ENCODE data around the gene FOXO1.

GRCh38 chr13:40613192-40613818 is 53.1 kb downstream of the FOXO1 start:
- TF ChIP-seq, protein P1, sequence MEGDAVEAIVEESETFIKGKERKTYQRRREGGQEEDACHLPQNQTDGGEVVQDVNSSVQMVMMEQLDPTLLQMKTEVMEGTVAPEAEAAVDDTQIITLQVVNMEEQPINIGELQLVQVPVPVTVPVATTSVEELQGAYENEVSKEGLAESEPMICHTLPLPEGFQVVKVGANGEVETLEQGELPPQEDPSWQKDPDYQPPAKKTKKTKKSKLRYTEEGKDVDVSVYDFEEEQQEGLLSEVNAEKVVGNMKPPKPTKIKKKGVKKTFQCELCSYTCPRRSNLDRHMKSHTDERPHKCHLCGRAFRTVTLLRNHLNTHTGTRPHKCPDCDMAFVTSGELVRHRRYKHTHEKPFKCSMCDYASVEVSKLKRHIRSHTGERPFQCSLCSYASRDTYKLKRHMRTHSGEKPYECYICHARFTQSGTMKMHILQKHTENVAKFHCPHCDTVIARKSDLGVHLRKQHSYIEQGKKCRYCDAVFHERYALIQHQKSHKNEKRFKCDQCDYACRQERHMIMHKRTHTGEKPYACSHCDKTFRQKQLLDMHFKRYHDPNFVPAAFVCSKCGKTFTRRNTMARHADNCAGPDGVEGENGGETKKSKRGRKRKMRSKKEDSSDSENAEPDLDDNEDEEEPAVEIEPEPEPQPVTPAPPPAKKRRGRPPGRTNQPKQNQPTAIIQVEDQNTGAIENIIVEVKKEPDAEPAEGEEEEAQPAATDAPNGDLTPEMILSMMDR (conservative IDR thresholded peaks at IDR 0.05) = no peak
- no peak for TF ChIP-seq EZH2 (IDR thresholded peaks at IDR 0.05; ENCODE audit: low read depth)
